DMS114 treated with DMSO at 0.1 percent for 48 hours (cell line): ENCODE data around the gene RPL13.

ENCODE experiments used
- DNase-seq: peaks from one replicate; lab custom pipeline; 2025; ENCODE audit not compliant: unreplicated experiment; lab: John Stamatoyannopoulos, UW

Gene RPL13

DNA sequence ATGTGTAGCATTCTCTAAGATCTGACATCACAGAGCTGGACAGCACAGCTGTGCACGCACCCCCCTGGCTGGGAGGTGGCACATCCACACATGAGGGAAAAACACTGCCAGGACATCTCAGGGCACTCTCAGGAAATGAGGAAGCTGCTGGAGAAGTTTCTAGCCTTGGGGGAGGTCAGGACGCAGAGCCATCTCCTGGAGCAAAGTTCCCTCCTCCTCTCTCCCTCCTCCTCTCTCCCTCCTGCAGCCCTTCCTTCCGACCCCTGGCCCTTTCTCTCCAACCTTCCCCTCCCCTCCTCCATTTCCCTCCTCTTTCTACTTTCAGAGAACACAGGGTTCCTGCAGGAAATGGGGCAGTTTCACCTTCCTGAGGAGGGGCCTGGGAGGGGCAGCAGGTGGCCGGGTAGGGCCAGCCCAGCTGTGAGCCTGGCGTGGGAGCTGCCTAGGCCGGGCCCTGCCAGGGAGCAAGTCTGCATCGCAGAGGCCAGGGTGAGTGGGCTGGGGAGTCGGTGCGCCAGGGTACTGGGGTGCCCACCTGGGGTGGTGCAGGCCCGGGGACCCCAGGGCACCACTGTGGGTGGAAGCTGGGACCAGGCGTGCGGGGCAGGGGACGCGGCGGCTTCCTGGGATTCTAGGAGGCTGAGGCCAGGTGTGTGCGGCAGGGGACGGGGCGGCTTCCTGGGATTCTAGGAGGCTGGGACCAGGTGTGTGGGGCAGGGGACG, 52.9 kb downstream of the RPL13 start, which contains the start of gene DPEP1:
TSS of gene DPEP1 (plus strand) at position 412 of the 723 bp plus-strand sequence. CDS start 16,769 bp downstream, outside the sequence.
- DNase-seq: no peak

DNA sequence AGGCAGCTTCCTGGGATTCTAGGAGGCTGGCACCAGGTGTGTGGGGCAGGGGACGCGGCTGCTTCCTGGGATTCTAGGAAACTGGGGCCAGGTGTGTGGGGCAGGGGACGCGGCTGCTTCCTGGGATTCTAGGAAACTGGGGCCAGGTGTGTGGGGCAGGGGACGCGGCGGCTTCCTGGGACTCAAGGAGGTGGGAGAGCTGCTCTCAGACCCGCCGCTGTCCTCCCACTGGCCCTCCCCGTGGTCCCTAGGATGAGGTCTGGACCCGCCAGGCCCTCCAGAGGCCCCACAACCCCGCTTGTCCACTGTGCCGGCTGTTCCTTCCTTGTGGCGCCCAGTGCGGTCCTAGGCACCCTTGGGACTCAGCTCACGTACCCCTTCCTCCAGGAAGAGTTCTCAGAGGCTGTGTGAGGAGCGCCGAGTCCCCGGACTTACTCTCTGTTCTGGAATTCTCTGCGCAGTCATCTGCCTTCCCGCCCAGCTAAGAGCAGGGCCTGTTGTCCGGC, 53.5 kb downstream of the RPL13 start:
- DNase-seq: no peak
